ACC112 (cell line): Measurements from ENCODE around the gene IL6R.

Experiments used
- H2AFZ ChIP-seq: fragments of 200-600 bp; sonication (generic); one replicate; pipeline ENCODE4 v1.6.0; 2017; ENCODE audit warnings: antibody characterized with exemption, low read length; ENCODE audit not compliant: unreplicated experiment
- H3K27ac ChIP-seq: fragments of 200-600 bp; sonication (generic); 2 replicates; pipeline ENCODE4 v1.5.1; 2014; ENCODE audit warnings: low read depth, mild to moderate bottlenecking, antibody characterized with exemption, low read length, moderate library complexity
- H3K27me3 ChIP-seq: fragments of 200-600 bp; sonication (generic); 2 replicates; pipeline ENCODE4 v1.6.1; 2014; ENCODE audit warnings: mild to moderate bottlenecking, antibody characterized with exemption, low read length, moderate library complexity, mixed read lengths; ENCODE audit not compliant: insufficient read depth
- H3K36me3 ChIP-seq: fragments of 200-600 bp; sonication (generic); 2 replicates; pipeline ENCODE4 v1.6.1; 2016; ENCODE audit warnings: mild to moderate bottlenecking, antibody characterized with exemption, low read length, moderate library complexity, mixed read lengths; ENCODE audit not compliant: insufficient read depth
- H3K4me1 ChIP-seq: fragments of 200-600 bp; sonication (generic); one replicate; pipeline ENCODE4 v1.6.1; 2016; ENCODE audit warnings: low read length, mixed read lengths; ENCODE audit not compliant: insufficient read depth, unreplicated experiment, control insufficient read depth
- H3K4me3 ChIP-seq: fragments of 200-600 bp; sonication (generic); 2 replicates; pipeline ENCODE4 v1.5.1; 2014; ENCODE audit warnings: mild to moderate bottlenecking, low read depth, low read length
- H3K79me2 ChIP-seq: fragments of 200-600 bp; sonication (generic); one replicate; pipeline ENCODE4 v1.6.0; 2016; ENCODE audit warnings: low read length; ENCODE audit not compliant: control insufficient read depth, unreplicated experiment, insufficient read depth

IL6R gene

GRCh38 chr1:154468535-154469250, 63.5 kb downstream of the IL6R start:
- H3K79me2 ChIP-seq, result no peaks in the 10 kb centered on the region
- peaks cover 2% of the 10 kb centered on the region for H3K4me1 ChIP-seq
- H3K27ac ChIP-seq, result no peak overlapping the region
- no peaks in the 10 kb centered on the region for H3K27me3 ChIP-seq
- H2AFZ ChIP-seq, result no peak overlapping the region
- H3K4me3 ChIP-seq, result no peak overlapping the region
- no peaks in the 10 kb centered on the region for H3K36me3 ChIP-seq

- H3K27ac ChIP-seq, result no peak overlapping the region
- H2AFZ ChIP-seq, result no peak overlapping the region
- H3K4me3 ChIP-seq, result no peak overlapping the region
- no peaks in the 10 kb centered on the region for H3K36me3 ChIP-seq
- H3K4me1 ChIP-seq, result peaks cover 4% of the 10 kb centered on the region
- no peaks in the 10 kb centered on the region for H3K79me2 ChIP-seq
- H3K27me3 ChIP-seq, result no peaks in the 10 kb centered on the region
Measured at GRCh38 chr1:154469844-154470560, 64.9 kb downstream of the IL6R start.

- no peak overlapping the region for H3K4me3 ChIP-seq
- no peaks in the 10 kb centered on the region for H3K79me2 ChIP-seq
- no peaks in the 10 kb centered on the region for H3K36me3 ChIP-seq
- H3K4me1 ChIP-seq, result peaks cover 4% of the 10 kb centered on the region
- no peak overlapping the region for H2AFZ ChIP-seq
- no peak overlapping the region for H3K27ac ChIP-seq
- H3K27me3 ChIP-seq, result no peaks in the 10 kb centered on the region
Measured at GRCh38 chr1:154471304-154471703, 66.2 kb downstream of the IL6R start.

DNA sequence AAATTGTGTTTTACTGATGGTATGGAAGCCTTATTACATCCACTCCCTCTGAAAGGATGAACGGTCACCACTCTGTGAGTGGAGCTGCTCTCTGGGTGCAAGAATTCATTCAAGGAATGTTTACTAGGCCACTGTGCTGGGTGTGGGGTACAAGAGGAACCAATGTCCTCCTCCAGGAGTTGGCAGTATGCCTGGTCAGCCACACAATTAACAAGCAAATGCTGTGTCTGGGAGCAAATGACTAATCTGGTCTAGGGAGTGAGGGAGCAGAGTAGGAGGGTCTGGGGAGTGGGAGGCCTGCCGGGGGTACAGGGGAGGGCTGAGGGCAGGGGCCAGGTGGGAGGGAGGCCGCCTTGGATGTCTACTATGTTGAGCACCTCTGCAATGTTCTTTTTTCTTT, 69.7 kb downstream of the IL6R start:
- H3K79me2 ChIP-seq, result no peaks in the 10 kb centered on the region
- H3K4me3 ChIP-seq, result no peak overlapping the region
- H3K36me3 ChIP-seq, result no peaks in the 10 kb centered on the region
- peaks cover 11% of the 10 kb centered on the region for H3K4me1 ChIP-seq
- no peak overlapping the region for H2AFZ ChIP-seq
- H3K27me3 ChIP-seq, result no peaks in the 10 kb centered on the region
- no peak overlapping the region for H3K27ac ChIP-seq

GRCh38 chr1:154476791-154477190, 71.6 kb downstream of the IL6R start:
- Histone ChIP-seq H3K27me3 (no peaks in the 10 kb centered on the region), H3K36me3 (no peaks in the 10 kb centered on the region), H2AFZ (no peak overlapping the region), H3K4me3 (no peak overlapping the region), H3K4me1 (peaks cover 11% of the 10 kb centered on the region), H3K27ac (no peak overlapping the region), H3K79me2 (no peaks in the 10 kb centered on the region)

- Histone ChIP-seq H2AFZ (no peak overlapping the region), H3K4me3 (no peak overlapping the region), H3K79me2 (no peaks in the 10 kb centered on the region), H3K27me3 (no peaks in the 10 kb centered on the region), H3K27ac (no peak overlapping the region), H3K36me3 (no peaks in the 10 kb centered on the region), H3K4me1 (peaks cover 11% of the 10 kb centered on the region)
Measured at GRCh38 chr1:154478013-154478412, 72.9 kb downstream of the IL6R start.

DNA sequence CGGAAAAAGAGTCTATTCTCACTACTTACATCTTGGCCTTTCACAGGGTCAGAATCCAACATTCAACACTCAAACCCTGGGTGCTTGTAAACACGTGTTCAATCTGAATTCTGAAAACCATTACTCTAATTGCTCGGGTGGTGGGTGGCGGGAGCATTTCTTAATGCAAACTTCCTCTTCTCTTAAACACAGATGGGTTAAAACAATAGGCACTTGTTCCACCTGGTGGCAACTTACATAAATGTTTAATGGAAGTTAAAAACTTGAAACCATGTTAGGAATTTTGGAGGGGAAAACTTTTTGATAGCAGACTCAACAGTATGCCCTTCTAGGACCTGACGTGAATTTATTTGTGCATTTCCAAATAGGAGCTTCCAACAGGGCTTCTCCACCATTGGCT, 73.5 kb downstream of the IL6R start:
- H3K27me3 ChIP-seq, result no peaks in the 10 kb centered on the region
- no peak overlapping the region for H3K27ac ChIP-seq
- H3K4me3 ChIP-seq, result no peak overlapping the region
- peaks cover 13% of the 10 kb centered on the region for H3K4me1 ChIP-seq
- H3K79me2 ChIP-seq, result no peaks in the 10 kb centered on the region
- H3K36me3 ChIP-seq, result no peaks in the 10 kb centered on the region
- H2AFZ ChIP-seq, result peak overlapping the region; percentile 32

GRCh38 chr1:154479764-154480421, 74.8 kb downstream of the IL6R start:
- no peaks in the 10 kb centered on the region for H3K36me3 ChIP-seq
- peak overlapping the region; percentile 5; the same call in 1 of the 2 replicates for H3K27ac ChIP-seq
- H3K4me3 ChIP-seq, result no peak overlapping the region
- peak overlapping the region; percentile 32 for H2AFZ ChIP-seq
- no peaks in the 10 kb centered on the region for H3K27me3 ChIP-seq
- H3K4me1 ChIP-seq, result peaks cover 21% of the 10 kb centered on the region
- no peaks in the 10 kb centered on the region for H3K79me2 ChIP-seq

DNA sequence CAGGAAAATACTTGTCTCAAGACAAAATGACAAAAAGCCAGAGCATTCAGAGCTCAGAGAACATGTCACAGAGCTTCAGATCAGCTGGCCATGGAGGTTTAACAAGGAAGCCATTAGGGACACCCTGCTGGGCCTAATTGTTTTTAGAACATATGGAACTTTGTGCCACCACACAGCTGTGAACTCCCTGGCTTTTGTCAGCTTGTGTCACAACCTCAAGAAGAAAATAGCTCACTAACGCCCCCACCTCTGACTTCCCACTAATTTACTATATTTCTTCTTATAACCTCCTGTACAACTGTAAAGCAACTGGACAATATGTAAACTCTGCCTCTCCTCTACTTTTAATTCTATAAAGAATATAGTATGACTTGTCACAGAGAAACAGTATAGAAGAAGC, 75.9 kb downstream of the IL6R start:
- Histone ChIP-seq H3K27me3 (no peaks in the 10 kb centered on the region), H2AFZ (no peak overlapping the region), H3K36me3 (no peaks in the 10 kb centered on the region), H3K4me3 (no peak overlapping the region), H3K27ac (no peak overlapping the region), H3K79me2 (no peaks in the 10 kb centered on the region), H3K4me1 (peaks cover 25% of the 10 kb centered on the region)

DNA sequence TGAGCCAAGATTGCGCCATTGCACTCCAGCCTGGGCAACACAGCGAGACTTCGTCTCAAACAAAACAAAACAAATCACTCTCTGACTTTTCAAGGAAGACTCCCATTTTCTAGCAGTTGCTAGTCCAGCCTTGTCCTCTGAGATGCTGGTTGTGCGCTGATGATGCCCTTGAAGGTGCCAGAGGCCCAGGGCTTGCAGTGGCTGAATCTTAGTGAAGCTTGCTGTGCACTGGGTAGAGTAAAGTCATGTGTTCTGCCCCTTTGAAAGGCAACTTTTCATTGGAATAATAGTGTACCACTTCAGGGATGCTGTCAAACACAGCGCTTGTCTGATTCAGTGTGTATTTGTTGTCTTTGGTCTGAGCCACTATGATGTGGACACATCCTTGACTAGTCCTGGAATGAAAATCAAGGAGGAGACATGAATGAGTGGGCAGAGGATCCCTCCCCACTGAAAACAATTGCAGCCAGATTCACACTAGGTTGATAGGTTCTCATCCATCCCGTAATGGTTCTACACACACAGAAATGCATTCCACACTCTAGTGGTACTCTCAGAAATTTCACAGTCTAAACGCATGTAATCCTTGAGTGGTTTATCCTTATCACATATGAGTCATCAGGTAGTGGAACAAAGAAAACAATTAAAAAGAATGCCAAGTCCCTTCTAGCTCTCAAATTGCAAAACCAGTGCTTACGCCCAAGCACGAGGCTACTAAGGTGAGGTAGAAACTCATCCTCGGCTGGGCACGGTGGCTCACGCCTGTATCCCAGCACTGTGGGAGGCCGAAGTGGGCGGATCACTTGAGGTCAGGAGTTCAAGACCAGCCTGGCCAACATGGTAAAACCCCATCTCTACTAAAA, 79.0 kb downstream of the IL6R start:
- no peak overlapping the region for H3K4me3 ChIP-seq
- H3K27ac ChIP-seq, result peak overlapping the region; percentile 50; the same call in 1 of the 2 replicates
- H3K36me3 ChIP-seq, result no peaks in the 10 kb centered on the region
- no peaks in the 10 kb centered on the region for H3K27me3 ChIP-seq
- H3K4me1 ChIP-seq, result peaks cover 24% of the 10 kb centered on the region
- H3K79me2 ChIP-seq, result no peaks in the 10 kb centered on the region
- H2AFZ ChIP-seq, result no peak overlapping the region
